T1000 (cell line): ENCODE data around the gene FHAD1.

ENCODE experiments used
- DNase-seq: peaks from one replicate; lab custom pipeline; 2025; ENCODE audit warnings: mixed read lengths; lab: John Stamatoyannopoulos, UW

The FHAD1 gene

DNA sequence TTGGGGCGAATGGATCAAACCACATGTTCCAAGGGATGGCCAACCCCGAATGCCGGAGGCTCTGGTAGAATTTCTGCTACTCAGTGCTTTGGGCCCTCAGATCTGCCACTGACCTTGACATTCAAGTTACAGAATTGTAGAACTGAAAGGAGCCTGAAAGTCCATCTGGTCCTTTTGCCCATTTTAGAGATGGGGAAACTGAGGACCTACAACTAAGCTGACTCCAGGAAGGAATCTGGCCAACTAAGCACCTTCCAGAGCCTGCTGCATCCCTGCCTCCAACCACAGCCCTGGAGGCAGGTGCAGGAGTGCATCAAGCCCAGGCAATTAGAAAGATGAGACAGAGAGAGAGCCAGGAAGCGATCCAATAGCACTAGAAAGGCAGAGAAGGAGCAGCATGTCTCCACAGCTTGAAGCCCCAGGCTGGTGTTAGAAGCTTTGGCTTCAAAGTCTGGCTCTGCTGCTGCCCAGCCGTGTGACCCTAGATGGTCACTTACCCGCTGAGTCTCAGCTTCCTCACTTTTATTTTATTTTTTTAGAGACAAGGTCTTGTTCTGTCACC lies 189.9 kb downstream of the FHAD1 start:
- no peak for DNase-seq

GRCh38 chr1:15439325-15439724 lies 192.3 kb downstream of the FHAD1 start:
- no peak for DNase-seq

DNA sequence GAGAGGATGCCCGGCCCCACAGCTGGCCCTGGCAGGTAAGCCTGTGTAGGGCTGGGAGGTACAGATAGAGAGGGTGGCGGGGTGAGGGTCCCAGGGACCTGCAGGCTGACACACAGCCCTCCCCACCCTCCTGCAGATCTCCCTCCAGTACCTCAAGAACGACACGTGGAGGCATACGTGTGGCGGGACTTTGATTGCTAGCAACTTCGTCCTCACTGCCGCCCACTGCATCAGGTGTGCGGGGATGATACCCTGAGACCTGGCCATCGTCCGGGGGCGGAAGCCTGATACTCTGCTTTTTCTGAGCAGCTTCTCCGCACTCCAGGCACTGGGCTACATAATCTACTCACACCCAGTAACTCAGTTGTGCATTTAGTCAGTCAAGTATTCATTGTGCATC lies 193.3 kb downstream of the FHAD1 start:
- DNase-seq, result no peak

DNA sequence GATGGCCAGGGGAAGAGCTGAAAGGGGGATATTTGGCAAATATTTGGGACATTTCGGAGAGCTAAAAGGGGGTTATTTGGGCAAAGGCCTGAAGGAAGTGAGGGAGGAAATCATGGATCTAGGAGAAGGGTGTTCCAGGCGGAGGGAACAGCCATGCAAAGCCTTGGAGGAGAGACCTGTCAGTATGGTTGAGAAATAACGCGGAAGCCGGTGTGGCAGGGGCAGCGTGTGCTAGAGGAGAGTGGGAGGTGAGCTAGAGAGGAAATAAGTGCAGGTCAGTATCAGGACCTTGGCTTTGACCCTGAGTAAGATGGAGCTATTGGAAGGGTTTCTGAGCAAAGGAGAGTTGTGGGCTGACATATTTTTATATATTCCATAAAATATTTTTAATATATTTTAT lies 194.2 kb downstream of the FHAD1 start:
- DNase-seq, result no peak

DNA sequence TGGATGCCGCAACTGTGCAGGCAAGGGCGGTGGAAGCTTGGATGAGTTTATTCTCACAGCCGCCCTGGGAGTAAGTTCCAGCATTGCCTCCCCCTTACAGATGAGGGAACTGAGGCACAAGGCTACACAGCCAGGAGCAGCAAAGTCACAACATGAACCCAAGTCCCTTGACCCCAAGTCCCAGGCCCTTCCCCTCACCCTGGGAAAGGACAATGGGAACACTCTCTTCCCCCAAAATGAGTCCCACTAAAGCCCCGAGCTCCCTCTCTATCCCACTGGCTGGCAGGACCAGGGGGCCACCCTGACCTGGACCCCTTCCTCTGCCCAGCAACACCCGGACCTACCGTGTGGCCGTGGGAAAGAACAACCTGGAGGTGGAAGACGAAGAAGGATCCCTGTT lies 195.1 kb downstream of the FHAD1 start:
- DNase-seq, result no peak

DNA sequence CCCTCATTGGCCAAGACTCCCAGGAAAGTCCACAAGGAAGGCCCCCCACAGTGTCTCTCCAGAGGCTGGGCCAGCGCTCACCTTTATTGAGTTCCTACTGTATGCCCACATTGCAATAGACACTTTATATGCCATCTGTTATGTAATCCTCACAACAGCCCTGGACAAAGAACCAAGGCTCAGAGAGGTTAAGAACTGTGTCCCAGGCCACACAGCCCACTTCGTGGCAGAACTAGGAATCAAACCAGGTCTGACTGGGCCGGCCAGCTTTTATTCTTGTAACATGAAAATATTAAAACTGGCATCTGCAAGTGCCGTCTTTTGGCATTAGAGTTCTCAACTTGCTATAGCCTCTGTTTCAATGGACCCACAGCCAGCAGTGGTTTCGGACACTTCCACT lies 195.7 kb downstream of the FHAD1 start:
- DNase-seq, result no peak

GRCh38 chr1:15443281-15443680 lies 196.3 kb downstream of the FHAD1 start:
- DNase-seq, result no peak

DNA sequence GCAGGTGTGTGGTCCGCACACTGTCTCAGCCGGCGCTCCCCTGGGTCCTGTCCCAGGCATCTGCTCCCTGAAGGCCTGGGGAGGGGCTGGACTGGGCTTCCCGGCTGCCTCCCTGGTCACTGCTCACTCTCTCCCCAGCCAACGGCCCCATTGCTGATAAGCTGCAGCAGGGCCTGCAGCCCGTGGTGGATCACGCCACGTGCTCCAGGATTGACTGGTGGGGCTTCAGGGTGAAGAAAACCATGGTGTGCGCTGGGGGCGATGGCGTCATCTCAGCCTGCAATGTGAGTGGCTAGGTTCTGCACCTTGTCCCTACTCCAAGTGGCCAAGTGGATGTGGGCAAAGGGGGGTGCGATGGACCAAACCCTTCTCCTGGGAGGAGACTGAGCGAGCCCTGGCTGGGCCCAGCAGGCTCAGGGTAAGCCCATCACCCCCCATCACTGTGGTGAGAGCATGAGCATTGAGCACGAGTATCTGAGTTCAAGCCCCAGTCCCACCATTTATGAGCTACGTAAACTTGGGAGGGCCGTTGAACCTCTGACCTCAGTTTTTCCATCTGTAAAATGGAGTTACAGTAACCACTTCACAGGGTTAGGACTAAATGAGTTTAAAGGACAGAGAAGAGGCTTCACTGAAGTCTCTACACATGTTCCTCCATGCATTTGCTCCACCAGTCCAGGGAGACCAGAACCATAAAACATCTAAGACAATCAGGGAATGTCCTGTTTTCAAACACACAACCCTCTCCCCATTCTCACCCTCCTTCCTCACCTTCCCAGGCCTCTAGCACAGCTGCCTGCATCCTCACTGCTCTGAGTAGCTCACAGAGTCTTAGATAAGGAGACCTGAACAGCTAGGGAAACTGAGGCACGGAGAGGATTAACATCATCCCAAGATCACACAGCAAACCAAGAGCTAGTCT lies 197.7 kb downstream of the FHAD1 start:
- DNase-seq, result no peak

GRCh38 chr1:15445390-15446122 lies 198.5 kb downstream of the FHAD1 start:
- no peak for DNase-seq

- no peak for DNase-seq
Measured at GRCh38 chr1:15446212-15446611, 199.2 kb downstream of the FHAD1 start.
